Smooth muscle cell (in vitro differentiated cells): ENCODE measurements around the gene TMEM82. TPM values are rescaled to one million over a fixed set of nuclear protein-coding genes. Genes with fewer than 3 reads are reported as not detected.

Experiments
- DNase-seq: peaks from one replicate; lab custom pipeline; 2025; ENCODE audit not compliant: unreplicated experiment; lab: John Stamatoyannopoulos, UW
- H2AFZ ChIP-seq: fragments of 200-600 bp; sonication (generic); 2 replicates; pipeline ENCODE4 v1.6.0; 2016; ENCODE audit warnings: antibody characterized with exemption, low read depth, mild to moderate bottlenecking
- H3F3A ChIP-seq: fragments of 200-600 bp; sonication (generic); 2 replicates; pipeline ENCODE4 v1.6.0; 2017; ENCODE audit warnings: antibody characterized with exemption, low read depth
- H3K27ac ChIP-seq: fragments of 200-600 bp; sonication (generic); 2 replicates; pipeline ENCODE4 v1.5.1; 2016; ENCODE audit warnings: low read depth, mild to moderate bottlenecking
- H3K27me3 ChIP-seq: fragments of 200-600 bp; sonication (generic); 2 replicates; pipeline ENCODE4 v1.6.1; 2016; ENCODE audit warnings: low read depth, mild to moderate bottlenecking
- H3K36me3 ChIP-seq: fragments of 200-600 bp; sonication (generic); 2 replicates; pipeline ENCODE4 v1.5.1; 2016; ENCODE audit warnings: low read depth
- H3K4me1 ChIP-seq: fragments of 200-600 bp; sonication (generic); 2 replicates; pipeline ENCODE4 v1.5.1; 2016; ENCODE audit warnings: low read depth
- H3K4me2 ChIP-seq: fragments of 200-600 bp; sonication (generic); 2 replicates; pipeline ENCODE4 v1.6.0; 2016; ENCODE audit warnings: mild to moderate bottlenecking
- H3K4me3 ChIP-seq: fragments of 200-600 bp; sonication (generic); 2 replicates; pipeline ENCODE4 v1.5.1; 2016; ENCODE audit warnings: mild to moderate bottlenecking
- H3K79me2 ChIP-seq: fragments of 200-600 bp; sonication (generic); 2 replicates; pipeline ENCODE4 v1.6.0; 2016; ENCODE audit warnings: low read depth, mild to moderate bottlenecking
- H3K9ac ChIP-seq: fragments of 200-600 bp; sonication (generic); 2 replicates; pipeline ENCODE4 v1.6.0; 2016; ENCODE audit warnings: low read depth
- H3K9me3 ChIP-seq: fragments of 200-600 bp; sonication (generic); replicated peaks from 2 replicates; pipeline ENCODE4 v1.5.1; 2016; ENCODE audit warnings: low read depth
- H4K20me1 ChIP-seq: fragments of 200-600 bp; sonication (generic); 2 replicates; pipeline ENCODE4 v1.6.0; 2016; ENCODE audit warnings: low read depth
- WGBS: methylation state at CpG from one replicate; pipeline ENCODE4 v1.1.7; 2016; ENCODE audit warnings: low lambda C conversion rate; 5-methylcytosine and 5-hydroxymethylcytosine counted together
- polyA plus RNA-seq: library from polyadenylated mRNA; unstranded; fragments of >200 nt; fragmentation: Nextera tagmentation; extraction: Ambion mirVana; gene quantifications from 2 replicates; pipeline ENCODE4 v1.2.1, GENCODE V29; 2016
- total RNA-seq: library from RNA; depleted of rRNA; stranded (reverse); fragments of >200 nt; gene quantifications from 2 replicates; pipeline ENCODE4 v1.2.3, GENCODE V29; 2014
- TF ChIP-seq, protein P1 (sequence below): fragments of 200-600 bp; sonication (generic); IDR thresholded peaks from 2 replicates; pipeline ENCODE4 v1.5.1; 2017; ENCODE audit warnings: borderline replicate concordance, mild to moderate bottlenecking, antibody characterized with exemption; ENCODE audit not compliant: insufficient read depth, poor library complexity, severe bottlenecking

Gene TMEM82
- total and polyA plus RNA-seq, 2 experiments from 2014 or later, result not detected

DNA sequence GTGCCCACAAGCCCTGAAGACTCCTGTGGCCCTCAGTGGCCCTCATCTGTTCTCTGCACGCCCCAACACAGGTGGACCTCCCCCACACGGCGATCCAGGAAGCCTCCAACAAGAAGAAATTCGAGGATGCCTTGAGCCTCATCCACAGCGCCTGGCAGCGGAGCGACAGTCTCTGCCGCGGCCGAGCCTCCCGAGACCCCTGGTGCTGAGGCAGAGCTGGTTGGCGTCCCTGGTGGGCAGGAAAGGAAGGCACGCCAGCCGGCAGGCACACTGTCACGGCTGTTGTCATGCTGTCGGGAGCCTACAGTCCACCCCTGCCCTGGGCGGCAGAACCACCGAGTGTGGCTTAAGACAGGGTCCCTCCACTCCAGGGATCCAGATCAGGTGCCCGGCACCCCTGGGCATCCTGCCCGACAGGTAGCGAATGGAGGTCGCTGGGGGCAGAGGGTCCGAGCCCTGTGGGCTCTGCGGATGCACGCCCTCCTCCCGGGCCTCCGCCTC lies 8.5 kb upstream of the TMEM82 start:
- no peaks in the 10 kb centered on the region for H3K36me3 ChIP-seq

DNA sequence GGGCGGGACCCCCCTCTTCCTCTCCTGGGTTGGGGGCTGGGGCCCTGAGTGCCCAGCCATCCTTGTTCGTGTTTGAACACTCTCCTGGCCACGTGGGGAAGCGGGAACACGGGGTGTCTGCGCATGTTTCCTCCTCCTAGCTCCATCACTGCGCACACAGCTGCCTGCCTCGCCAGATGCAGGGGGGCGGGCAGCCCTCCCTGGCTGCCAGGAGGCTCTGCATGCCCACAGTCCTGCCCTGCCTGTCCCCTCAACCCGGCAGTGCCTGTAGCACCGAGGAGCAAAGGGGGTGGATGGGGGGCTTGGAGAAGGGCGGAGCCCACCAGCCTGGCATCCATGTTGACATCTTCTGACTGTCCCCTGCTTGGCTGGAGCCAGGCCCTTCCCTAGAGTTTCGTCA lies 8.0 kb upstream of the TMEM82 start:
- H3K27ac ChIP-seq, result no peak overlapping the region
- TF ChIP-seq, protein P1, sequence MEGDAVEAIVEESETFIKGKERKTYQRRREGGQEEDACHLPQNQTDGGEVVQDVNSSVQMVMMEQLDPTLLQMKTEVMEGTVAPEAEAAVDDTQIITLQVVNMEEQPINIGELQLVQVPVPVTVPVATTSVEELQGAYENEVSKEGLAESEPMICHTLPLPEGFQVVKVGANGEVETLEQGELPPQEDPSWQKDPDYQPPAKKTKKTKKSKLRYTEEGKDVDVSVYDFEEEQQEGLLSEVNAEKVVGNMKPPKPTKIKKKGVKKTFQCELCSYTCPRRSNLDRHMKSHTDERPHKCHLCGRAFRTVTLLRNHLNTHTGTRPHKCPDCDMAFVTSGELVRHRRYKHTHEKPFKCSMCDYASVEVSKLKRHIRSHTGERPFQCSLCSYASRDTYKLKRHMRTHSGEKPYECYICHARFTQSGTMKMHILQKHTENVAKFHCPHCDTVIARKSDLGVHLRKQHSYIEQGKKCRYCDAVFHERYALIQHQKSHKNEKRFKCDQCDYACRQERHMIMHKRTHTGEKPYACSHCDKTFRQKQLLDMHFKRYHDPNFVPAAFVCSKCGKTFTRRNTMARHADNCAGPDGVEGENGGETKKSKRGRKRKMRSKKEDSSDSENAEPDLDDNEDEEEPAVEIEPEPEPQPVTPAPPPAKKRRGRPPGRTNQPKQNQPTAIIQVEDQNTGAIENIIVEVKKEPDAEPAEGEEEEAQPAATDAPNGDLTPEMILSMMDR, result no peak
- H3K4me1 ChIP-seq, result no peaks in the 10 kb centered on the region
- no peak overlapping the region for H3K9ac ChIP-seq
- no peaks in the 10 kb centered on the region for H3F3A ChIP-seq
- no peak overlapping the region for H2AFZ ChIP-seq
- WGBS, result 95% methylated on average over 13 of the region's 13 CpGs
- H4K20me1 ChIP-seq, result no peaks in the 10 kb centered on the region
- H3K9me3 ChIP-seq, result no peaks in the 10 kb centered on the region
- no peaks in the 10 kb centered on the region for H3K36me3 ChIP-seq
- no peak overlapping the region for H3K4me3 ChIP-seq
- no peaks in the 10 kb centered on the region for H3K79me2 ChIP-seq
- DNase-seq, result no peak
- no peak overlapping the region for H3K4me2 ChIP-seq
- H3K27me3 ChIP-seq, result no peaks in the 10 kb centered on the region

More for the DNA sequence above, 8.5 kb upstream of the TMEM82 start:
- TF ChIP-seq, protein P1, result no peak
- H2AFZ ChIP-seq, result no peak overlapping the region
- no peaks in the 10 kb centered on the region for H3K9me3 ChIP-seq
- no peak overlapping the region for H3K4me3 ChIP-seq
- H3K27ac ChIP-seq, result no peak overlapping the region
- H3K9ac ChIP-seq, result no peak overlapping the region
- DNase-seq, result no peak
- no peaks in the 10 kb centered on the region for H3K79me2 ChIP-seq
- WGBS, result 96% methylated on average over 26 of the region's 27 CpGs
- H3K4me1 ChIP-seq, result no peaks in the 10 kb centered on the region
- H3K27me3 ChIP-seq, result no peaks in the 10 kb centered on the region
- H3F3A ChIP-seq, result no peaks in the 10 kb centered on the region
- H3K4me2 ChIP-seq, result no peak overlapping the region
- H4K20me1 ChIP-seq, result no peaks in the 10 kb centered on the region

DNA sequence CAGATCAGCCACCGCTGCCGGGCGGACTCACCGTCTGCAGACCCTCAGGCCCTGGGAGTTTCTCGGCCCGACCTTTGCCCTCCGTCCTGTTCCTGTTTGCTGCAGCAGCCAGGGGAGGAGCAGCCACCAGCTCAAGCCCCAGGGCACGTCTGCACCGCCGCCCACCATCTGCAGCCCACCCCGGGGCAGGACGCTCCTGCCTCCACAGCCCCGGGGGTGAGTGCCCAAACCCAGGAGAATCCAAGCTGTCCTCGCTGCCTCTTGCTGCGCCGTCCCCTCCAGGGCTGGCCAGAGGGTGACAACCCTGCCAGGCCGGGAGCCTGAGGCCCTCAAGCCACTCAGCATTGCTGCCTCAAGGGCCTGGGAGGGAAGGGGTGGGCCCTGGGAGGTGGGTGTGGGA lies 7.4 kb upstream of the TMEM82 start:
- no peaks in the 10 kb centered on the region for H3K27me3 ChIP-seq
- TF ChIP-seq, protein P1, result no peak
- H4K20me1 ChIP-seq, result no peaks in the 10 kb centered on the region
- no peaks in the 10 kb centered on the region for H3K9me3 ChIP-seq
- no peaks in the 10 kb centered on the region for H3F3A ChIP-seq
- no peak for DNase-seq
- H3K27ac ChIP-seq, result no peak overlapping the region
- no peak overlapping the region for H2AFZ ChIP-seq
- WGBS, result 89% methylated on average over 17 of the region's 17 CpGs
- no peak overlapping the region for H3K4me3 ChIP-seq
- H3K4me2 ChIP-seq, result no peak overlapping the region
- no peaks in the 10 kb centered on the region for H3K4me1 ChIP-seq
- no peaks in the 10 kb centered on the region for H3K36me3 ChIP-seq
- no peak overlapping the region for H3K9ac ChIP-seq
- H3K79me2 ChIP-seq, result no peaks in the 10 kb centered on the region

DNA sequence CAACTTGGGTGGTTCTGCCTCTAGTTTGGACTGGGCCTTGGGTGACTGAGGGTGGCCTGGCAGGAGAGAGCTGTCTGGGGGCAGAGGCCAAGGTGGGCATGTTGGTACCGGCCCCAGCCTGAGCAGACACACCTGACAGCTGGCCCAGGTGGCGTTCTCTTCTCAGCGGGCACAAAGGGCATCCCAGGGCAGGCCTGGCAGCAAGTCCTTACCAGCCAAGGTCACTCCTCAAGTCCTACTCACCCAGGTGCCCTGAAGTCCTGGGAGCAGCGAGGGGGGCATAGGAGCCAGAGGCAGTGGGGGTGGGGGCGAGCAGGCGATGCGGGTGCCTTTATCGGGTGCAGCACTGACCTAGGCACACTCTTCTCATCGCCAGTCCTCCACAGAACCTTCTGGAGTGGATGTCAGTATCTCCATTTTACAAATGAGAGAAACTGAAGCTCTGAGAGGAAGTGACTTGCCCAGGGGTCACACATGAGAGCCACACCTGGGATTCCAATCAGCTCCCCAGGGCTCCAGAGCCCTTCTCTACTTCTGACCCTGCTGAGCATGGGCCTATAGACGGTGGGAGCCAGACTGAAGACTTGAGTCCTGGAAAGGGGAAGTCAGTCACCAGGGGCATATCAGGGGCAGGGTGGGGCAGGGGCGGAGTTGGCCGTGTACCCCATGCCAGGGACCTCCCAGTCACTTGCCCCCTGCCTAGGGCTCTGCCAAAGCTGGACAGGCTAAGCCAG lies 6.8 kb upstream of the TMEM82 start:
- Histone ChIP-seq H3K9ac (no peak overlapping the region), H2AFZ (no peak overlapping the region), H3K4me2 (no peak overlapping the region), H3K27me3 (no peaks in the 10 kb centered on the region), H3K79me2 (no peaks in the 10 kb centered on the region), H3K36me3 (no peaks in the 10 kb centered on the region), H3K9me3 (no peaks in the 10 kb centered on the region), H3K4me1 (no peaks in the 10 kb centered on the region), H3K4me3 (no peak overlapping the region), H4K20me1 (no peaks in the 10 kb centered on the region), H3K27ac (no peak overlapping the region), H3F3A (no peaks in the 10 kb centered on the region)
- DNase-seq, result no peak
- TF ChIP-seq, protein P1, result no peak
- 95% methylated on average over 12 of the region's 12 CpGs for WGBS
